ENCODE measurements around the gene UTF1.

- TF ChIP-seq TAF1 (IDR thresholded peaks at IDR 0.05; ENCODE audit: low read depth, low read length) = no peak
- TF ChIP-seq CTCF (IDR thresholded peaks at IDR 0.05; ENCODE audit: control extremely low read depth in 1 of 3, insufficient read depth in 1 of 3, low read depth in 1 of 3, low read length in 3 of 3) = no peak
- TF ChIP-seq, protein P1, sequence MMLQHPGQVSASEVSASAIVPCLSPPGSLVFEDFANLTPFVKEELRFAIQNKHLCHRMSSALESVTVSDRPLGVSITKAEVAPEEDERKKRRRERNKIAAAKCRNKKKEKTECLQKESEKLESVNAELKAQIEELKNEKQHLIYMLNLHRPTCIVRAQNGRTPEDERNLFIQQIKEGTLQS (IDR thresholded peaks at IDR 0.05; ENCODE audit: insufficient read depth, low read depth, low read length) = no peak
- no peak for TF ChIP-seq ZNF274 (IDR thresholded peaks at IDR 0.05; ENCODE audit: borderline replicate concordance, extremely low read depth, low read length)
- no peak for TF ChIP-seq EZH2 (IDR thresholded peaks at IDR 0.05; ENCODE audit: low read depth, low read length, severe bottlenecking)
- TF ChIP-seq EP300 (IDR thresholded peaks at IDR 0.05; ENCODE audit: borderline replicate concordance in 1 of 2, low read depth in 2 of 2, low read length in 2 of 2) = no peak
- no peak for TF ChIP-seq RXRA (IDR thresholded peaks at IDR 0.05; ENCODE audit: insufficient read depth, low read depth, low read length)
- TF ChIP-seq SUZ12 (IDR thresholded peaks at IDR 0.05; ENCODE audit: low read length) = no peak
- no peak for TF ChIP-seq POLR2A (IDR thresholded peaks at IDR 0.05; ENCODE audit: control extremely low read depth in 1 of 2, low read depth in 2 of 2, low read length in 2 of 2)
- no peak for TF ChIP-seq CHD2 (IDR thresholded peaks at IDR 0.05; ENCODE audit: low read length)
- TF ChIP-seq POLR2AphosphoS5 (IDR thresholded peaks at IDR 0.05; ENCODE audit: low read depth, low read length) = no peak
- no peak for TF ChIP-seq USF2 (IDR thresholded peaks at IDR 0.05; ENCODE audit: low read length)
- no peak for TF ChIP-seq GABPA (IDR thresholded peaks at IDR 0.05; ENCODE audit: borderline replicate concordance, insufficient read depth, low read length)
Measured at GRCh38 chr10:133268532-133268931, 38.5 kb downstream of the UTF1 start.
